SK-N-SH treated with all-trans-retinoic acid at 6 μM for 48 hours (cell line): ENCODE results near the gene RBM27.

Source experiments
- BACH2 ChIP-seq: fragments of 250-450 bp; sonication (Bioruptor Pico); IDR thresholded peaks from 2 replicates; pipeline ENCODE4 v1.9.0; 2021; ENCODE audit warnings: mild to moderate bottlenecking, borderline replicate concordance
- ISL1 ChIP-seq: fragments of 250-450 bp; sonication (Bioruptor Pico); IDR thresholded peaks from 2 replicates; pipeline ENCODE4 v2.1.2; 2022; ENCODE audit warnings: mild to moderate bottlenecking, moderate library complexity
- PPARA ChIP-seq: fragments of 250-450 bp; sonication (Bioruptor Pico); IDR thresholded peaks from 2 replicates; pipeline ENCODE4 v1.5.0; 2020; ENCODE audit warnings: mild to moderate bottlenecking, borderline replicate concordance
- TF ChIP-seq, protein P1 (sequence below): fragments of 250-450 bp; sonication (Bioruptor Pico); IDR thresholded peaks from 2 replicates; pipeline ENCODE4 v1.5.1; 2021; ENCODE audit warnings: mild to moderate bottlenecking, moderate library complexity
- TF ChIP-seq, protein P2 (sequence below): fragments of 250-450 bp; sonication (Bioruptor Pico); IDR thresholded peaks from 2 replicates; pipeline ENCODE4 v1.5.0; 2020; ENCODE audit warnings: mild to moderate bottlenecking, moderate library complexity
- TF ChIP-seq, protein P3 (sequence below): fragments of 250-450 bp; sonication (Bioruptor Pico); IDR thresholded peaks from 2 replicates; pipeline ENCODE4 v1.8.0; 2020; ENCODE audit warnings: mild to moderate bottlenecking, moderate library complexity, borderline replicate concordance

DNA sequence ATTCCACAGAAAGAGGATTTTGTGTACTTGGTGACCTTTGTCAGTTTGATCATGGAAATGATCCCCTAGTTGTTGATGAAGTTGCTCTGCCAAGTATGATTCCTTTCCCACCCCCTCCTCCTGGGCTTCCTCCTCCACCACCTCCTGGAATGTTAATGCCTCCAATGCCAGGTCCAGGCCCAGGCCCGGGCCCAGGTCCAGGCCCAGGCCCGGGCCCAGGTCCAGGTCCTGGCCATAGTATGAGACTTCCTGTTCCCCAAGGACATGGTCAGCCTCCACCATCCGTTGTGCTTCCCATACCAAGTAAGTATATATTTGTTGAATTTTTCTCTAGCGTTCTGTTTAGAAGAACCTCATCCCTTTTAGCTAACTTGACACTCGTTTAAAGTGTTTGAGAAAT, 30.0 kb downstream of the RBM27 start:
- TF ChIP-seq PPARA (CRISPR knock-in tag) = no peak
- TF ChIP-seq BACH2 (CRISPR knock-in tag) = no peak
- TF ChIP-seq, protein P1, sequence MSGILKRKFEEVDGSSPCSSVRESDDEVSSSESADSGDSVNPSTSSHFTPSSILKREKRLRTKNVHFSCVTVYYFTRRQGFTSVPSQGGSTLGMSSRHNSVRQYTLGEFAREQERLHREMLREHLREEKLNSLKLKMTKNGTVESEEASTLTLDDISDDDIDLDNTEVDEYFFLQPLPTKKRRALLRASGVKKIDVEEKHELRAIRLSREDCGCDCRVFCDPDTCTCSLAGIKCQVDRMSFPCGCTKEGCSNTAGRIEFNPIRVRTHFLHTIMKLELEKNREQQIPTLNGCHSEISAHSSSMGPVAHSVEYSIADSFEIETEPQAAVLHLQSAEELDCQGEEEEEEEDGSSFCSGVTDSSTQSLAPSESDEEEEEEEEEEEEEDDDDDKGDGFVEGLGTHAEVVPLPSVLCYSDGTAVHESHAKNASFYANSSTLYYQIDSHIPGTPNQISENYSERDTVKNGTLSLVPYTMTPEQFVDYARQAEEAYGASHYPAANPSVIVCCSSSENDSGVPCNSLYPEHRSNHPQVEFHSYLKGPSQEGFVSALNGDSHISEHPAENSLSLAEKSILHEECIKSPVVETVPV (CRISPR knock-in tag) = no peak
- TF ChIP-seq ISL1 (CRISPR knock-in tag) = no peak
- TF ChIP-seq, protein P2, sequence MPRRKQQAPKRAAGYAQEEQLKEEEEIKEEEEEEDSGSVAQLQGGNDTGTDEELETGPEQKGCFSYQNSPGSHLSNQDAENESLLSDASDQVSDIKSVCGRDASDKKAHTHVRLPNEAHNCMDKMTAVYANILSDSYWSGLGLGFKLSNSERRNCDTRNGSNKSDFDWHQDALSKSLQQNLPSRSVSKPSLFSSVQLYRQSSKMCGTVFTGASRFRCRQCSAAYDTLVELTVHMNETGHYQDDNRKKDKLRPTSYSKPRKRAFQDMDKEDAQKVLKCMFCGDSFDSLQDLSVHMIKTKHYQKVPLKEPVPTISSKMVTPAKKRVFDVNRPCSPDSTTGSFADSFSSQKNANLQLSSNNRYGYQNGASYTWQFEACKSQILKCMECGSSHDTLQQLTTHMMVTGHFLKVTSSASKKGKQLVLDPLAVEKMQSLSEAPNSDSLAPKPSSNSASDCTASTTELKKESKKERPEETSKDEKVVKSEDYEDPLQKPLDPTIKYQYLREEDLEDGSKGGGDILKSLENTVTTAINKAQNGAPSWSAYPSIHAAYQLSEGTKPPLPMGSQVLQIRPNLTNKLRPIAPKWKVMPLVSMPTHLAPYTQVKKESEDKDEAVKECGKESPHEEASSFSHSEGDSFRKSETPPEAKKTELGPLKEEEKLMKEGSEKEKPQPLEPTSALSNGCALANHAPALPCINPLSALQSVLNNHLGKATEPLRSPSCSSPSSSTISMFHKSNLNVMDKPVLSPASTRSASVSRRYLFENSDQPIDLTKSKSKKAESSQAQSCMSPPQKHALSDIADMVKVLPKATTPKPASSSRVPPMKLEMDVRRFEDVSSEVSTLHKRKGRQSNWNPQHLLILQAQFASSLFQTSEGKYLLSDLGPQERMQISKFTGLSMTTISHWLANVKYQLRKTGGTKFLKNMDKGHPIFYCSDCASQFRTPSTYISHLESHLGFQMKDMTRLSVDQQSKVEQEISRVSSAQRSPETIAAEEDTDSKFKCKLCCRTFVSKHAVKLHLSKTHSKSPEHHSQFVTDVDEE (CRISPR knock-in tag) = no peak
- TF ChIP-seq, protein P3, sequence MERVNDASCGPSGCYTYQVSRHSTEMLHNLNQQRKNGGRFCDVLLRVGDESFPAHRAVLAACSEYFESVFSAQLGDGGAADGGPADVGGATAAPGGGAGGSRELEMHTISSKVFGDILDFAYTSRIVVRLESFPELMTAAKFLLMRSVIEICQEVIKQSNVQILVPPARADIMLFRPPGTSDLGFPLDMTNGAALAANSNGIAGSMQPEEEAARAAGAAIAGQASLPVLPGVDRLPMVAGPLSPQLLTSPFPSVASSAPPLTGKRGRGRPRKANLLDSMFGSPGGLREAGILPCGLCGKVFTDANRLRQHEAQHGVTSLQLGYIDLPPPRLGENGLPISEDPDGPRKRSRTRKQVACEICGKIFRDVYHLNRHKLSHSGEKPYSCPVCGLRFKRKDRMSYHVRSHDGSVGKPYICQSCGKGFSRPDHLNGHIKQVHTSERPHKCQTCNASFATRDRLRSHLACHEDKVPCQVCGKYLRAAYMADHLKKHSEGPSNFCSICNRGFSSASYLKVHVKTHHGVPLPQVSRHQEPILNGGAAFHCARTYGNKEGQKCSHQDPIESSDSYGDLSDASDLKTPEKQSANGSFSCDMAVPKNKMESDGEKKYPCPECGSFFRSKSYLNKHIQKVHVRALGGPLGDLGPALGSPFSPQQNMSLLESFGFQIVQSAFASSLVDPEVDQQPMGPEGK (CRISPR knock-in tag) = no peak
